ENCODE results near the gene MED10.

DNA sequence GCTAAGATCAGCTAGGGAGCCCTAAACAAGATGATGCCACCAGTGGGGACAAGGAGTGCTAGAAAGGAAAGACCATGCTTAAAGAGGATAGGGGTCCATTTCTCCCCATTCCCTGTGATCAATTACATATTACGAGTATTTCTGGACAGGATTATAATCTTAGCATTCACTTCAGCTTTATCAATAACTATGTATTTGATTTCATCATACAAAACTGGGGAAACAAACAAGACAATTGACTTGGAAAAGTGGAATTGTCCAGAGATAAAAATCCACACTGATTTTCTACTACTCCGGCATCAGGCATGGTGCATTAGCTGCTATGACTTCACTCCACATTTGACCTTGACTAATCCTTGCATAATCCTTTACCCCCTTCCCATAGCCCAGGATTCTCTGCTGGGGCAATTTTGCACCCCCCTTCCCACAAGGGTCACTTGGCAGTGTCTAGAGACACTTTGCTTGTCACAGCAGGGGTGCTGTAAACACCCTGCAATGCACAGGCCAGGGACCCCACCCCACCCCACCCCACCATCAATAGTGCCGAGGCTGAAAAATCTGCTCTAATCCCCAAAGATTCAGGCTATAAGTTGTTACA is 40.4 kb upstream of the MED10 start:
- TF ChIP-seq, protein P1, sequence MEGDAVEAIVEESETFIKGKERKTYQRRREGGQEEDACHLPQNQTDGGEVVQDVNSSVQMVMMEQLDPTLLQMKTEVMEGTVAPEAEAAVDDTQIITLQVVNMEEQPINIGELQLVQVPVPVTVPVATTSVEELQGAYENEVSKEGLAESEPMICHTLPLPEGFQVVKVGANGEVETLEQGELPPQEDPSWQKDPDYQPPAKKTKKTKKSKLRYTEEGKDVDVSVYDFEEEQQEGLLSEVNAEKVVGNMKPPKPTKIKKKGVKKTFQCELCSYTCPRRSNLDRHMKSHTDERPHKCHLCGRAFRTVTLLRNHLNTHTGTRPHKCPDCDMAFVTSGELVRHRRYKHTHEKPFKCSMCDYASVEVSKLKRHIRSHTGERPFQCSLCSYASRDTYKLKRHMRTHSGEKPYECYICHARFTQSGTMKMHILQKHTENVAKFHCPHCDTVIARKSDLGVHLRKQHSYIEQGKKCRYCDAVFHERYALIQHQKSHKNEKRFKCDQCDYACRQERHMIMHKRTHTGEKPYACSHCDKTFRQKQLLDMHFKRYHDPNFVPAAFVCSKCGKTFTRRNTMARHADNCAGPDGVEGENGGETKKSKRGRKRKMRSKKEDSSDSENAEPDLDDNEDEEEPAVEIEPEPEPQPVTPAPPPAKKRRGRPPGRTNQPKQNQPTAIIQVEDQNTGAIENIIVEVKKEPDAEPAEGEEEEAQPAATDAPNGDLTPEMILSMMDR (IDR thresholded peaks at IDR 0.05): no peak
- TF ChIP-seq POLR2A (IDR thresholded peaks at IDR 0.05): no peak
